Smooth muscle cell (in vitro differentiated cells): ENCODE measurements around the gene CD247. TPM values are rescaled to one million over a fixed set of nuclear protein-coding genes. Genes with fewer than 3 reads are reported as not detected.

Source experiments
- DNase-seq: peaks from one replicate; lab custom pipeline; 2025; ENCODE audit not compliant: unreplicated experiment; lab: John Stamatoyannopoulos, UW
- H2AFZ ChIP-seq: fragments of 200-600 bp; sonication (generic); 2 replicates; pipeline ENCODE4 v1.6.0; 2016; ENCODE audit warnings: antibody characterized with exemption, low read depth, mild to moderate bottlenecking
- H3F3A ChIP-seq: fragments of 200-600 bp; sonication (generic); 2 replicates; pipeline ENCODE4 v1.6.0; 2017; ENCODE audit warnings: antibody characterized with exemption, low read depth
- H3K27ac ChIP-seq: fragments of 200-600 bp; sonication (generic); 2 replicates; pipeline ENCODE4 v1.5.1; 2016; ENCODE audit warnings: low read depth, mild to moderate bottlenecking
- H3K27me3 ChIP-seq: fragments of 200-600 bp; sonication (generic); 2 replicates; pipeline ENCODE4 v1.6.1; 2016; ENCODE audit warnings: low read depth, mild to moderate bottlenecking
- H3K36me3 ChIP-seq: fragments of 200-600 bp; sonication (generic); 2 replicates; pipeline ENCODE4 v1.5.1; 2016; ENCODE audit warnings: low read depth
- H3K4me1 ChIP-seq: fragments of 200-600 bp; sonication (generic); 2 replicates; pipeline ENCODE4 v1.5.1; 2016; ENCODE audit warnings: low read depth
- H3K4me2 ChIP-seq: fragments of 200-600 bp; sonication (generic); 2 replicates; pipeline ENCODE4 v1.6.0; 2016; ENCODE audit warnings: mild to moderate bottlenecking
- H3K4me3 ChIP-seq: fragments of 200-600 bp; sonication (generic); 2 replicates; pipeline ENCODE4 v1.5.1; 2016; ENCODE audit warnings: mild to moderate bottlenecking
- H3K79me2 ChIP-seq: fragments of 200-600 bp; sonication (generic); 2 replicates; pipeline ENCODE4 v1.6.0; 2016; ENCODE audit warnings: low read depth, mild to moderate bottlenecking
- H3K9ac ChIP-seq: fragments of 200-600 bp; sonication (generic); 2 replicates; pipeline ENCODE4 v1.6.0; 2016; ENCODE audit warnings: low read depth
- H3K9me3 ChIP-seq: fragments of 200-600 bp; sonication (generic); replicated peaks from 2 replicates; pipeline ENCODE4 v1.5.1; 2016; ENCODE audit warnings: low read depth
- H4K20me1 ChIP-seq: fragments of 200-600 bp; sonication (generic); 2 replicates; pipeline ENCODE4 v1.6.0; 2016; ENCODE audit warnings: low read depth
- CTCF ChIP-seq: fragments of 200-600 bp; sonication (generic); IDR thresholded peaks from 2 replicates; pipeline ENCODE4 v1.5.1; 2017; ENCODE audit warnings: borderline replicate concordance, mild to moderate bottlenecking, antibody characterized with exemption; ENCODE audit not compliant: insufficient read depth, poor library complexity, severe bottlenecking
- WGBS: methylation state at CpG from one replicate; pipeline ENCODE4 v1.1.7; 2016; ENCODE audit warnings: low lambda C conversion rate; 5-methylcytosine and 5-hydroxymethylcytosine counted together
- polyA plus RNA-seq: library from polyadenylated mRNA; unstranded; fragments of >200 nt; fragmentation: Nextera tagmentation; extraction: Ambion mirVana; gene quantifications from 2 replicates; pipeline ENCODE4 v1.2.1, GENCODE V29; 2016
- total RNA-seq: library from RNA; depleted of rRNA; stranded (reverse); fragments of >200 nt; gene quantifications from 2 replicates; pipeline ENCODE4 v1.2.3, GENCODE V29; 2014

CD247 gene
- total and polyA plus RNA-seq, 2 experiments from 2014 or later, result 0.13 TPM; not detected in 1

GRCh38 chr1:167517535-167518330 is 596 bp downstream of the CD247 start:
- no peaks in the 10 kb centered on the region for H3K4me1 ChIP-seq
- H3F3A ChIP-seq, result no peaks in the 10 kb centered on the region
- H3K9me3 ChIP-seq, result no peaks in the 10 kb centered on the region
- H3K27me3 ChIP-seq, result no peaks in the 10 kb centered on the region
- no peaks in the 10 kb centered on the region for H3K79me2 ChIP-seq
- H3K4me3 ChIP-seq, result no peak overlapping the region
- H3K36me3 ChIP-seq, result no peaks in the 10 kb centered on the region
- no peak overlapping the region for H3K4me2 ChIP-seq
- WGBS, result 91% methylated on average over 30 of the region's 30 CpGs
- no peak for DNase-seq
- no peak for TF ChIP-seq CTCF
- H3K27ac ChIP-seq, result no peak overlapping the region
- no peak overlapping the region for H3K9ac ChIP-seq
- H4K20me1 ChIP-seq, result no peaks in the 10 kb centered on the region
- no peak overlapping the region for H2AFZ ChIP-seq

GRCh38 chr1:167516404-167517388 is 1.6 kb downstream of the CD247 start:
- Histone ChIP-seq H3K9ac (no peak overlapping the region), H3K4me3 (no peak overlapping the region), H3K9me3 (no peaks in the 10 kb centered on the region), H2AFZ (no peak overlapping the region), H3K4me2 (no peak overlapping the region), H3F3A (no peaks in the 10 kb centered on the region), H3K4me1 (no peaks in the 10 kb centered on the region), H3K27ac (no peak overlapping the region), H3K27me3 (no peaks in the 10 kb centered on the region), H3K36me3 (no peaks in the 10 kb centered on the region), H3K79me2 (no peaks in the 10 kb centered on the region), H4K20me1 (no peaks in the 10 kb centered on the region)
- no peak for DNase-seq
- 93% methylated on average over 19 of the region's 19 CpGs for WGBS
- no peak for TF ChIP-seq CTCF

- Histone ChIP-seq H3K4me2 (no peak overlapping the region), H3K9me3 (no peaks in the 10 kb centered on the region), H3K36me3 (no peaks in the 10 kb centered on the region), H3F3A (no peaks in the 10 kb centered on the region), H3K4me1 (no peaks in the 10 kb centered on the region), H2AFZ (no peak overlapping the region), H3K27ac (no peak overlapping the region), H3K9ac (no peak overlapping the region), H3K27me3 (no peaks in the 10 kb centered on the region), H3K79me2 (no peaks in the 10 kb centered on the region), H4K20me1 (no peaks in the 10 kb centered on the region), H3K4me3 (no peak overlapping the region)
- 89% methylated on average over 4 of the region's 4 CpGs for WGBS
- no peak for DNase-seq
- no peak for TF ChIP-seq CTCF
Observed at GRCh38 chr1:167515893-167516321, 2.4 kb downstream of the CD247 start.
